GM12865 (cell line): ENCODE measurements around the gene SPATA31C1.

Experiments used
- DNase-seq: peaks from one replicate; pipeline ENCODE4 v3.0.0; 2010; ENCODE audit warnings: low read depth
- H3K4me3 ChIP-seq: 2 replicates; pipeline ENCODE4 v1.5.1; 2011; ENCODE audit warnings: mild to moderate bottlenecking, low read depth, low read length, control low read depth
- TF ChIP-seq, protein P1 (sequence below): IDR thresholded peaks from 2 replicates; pipeline ENCODE4 v1.5.1; 2011; ENCODE audit warnings: low read length, control low read depth, low read depth, inconsistent platforms; ENCODE audit not compliant: insufficient read depth; ENCODE audit errors: missing control alignments

Gene SPATA31C1

DNA sequence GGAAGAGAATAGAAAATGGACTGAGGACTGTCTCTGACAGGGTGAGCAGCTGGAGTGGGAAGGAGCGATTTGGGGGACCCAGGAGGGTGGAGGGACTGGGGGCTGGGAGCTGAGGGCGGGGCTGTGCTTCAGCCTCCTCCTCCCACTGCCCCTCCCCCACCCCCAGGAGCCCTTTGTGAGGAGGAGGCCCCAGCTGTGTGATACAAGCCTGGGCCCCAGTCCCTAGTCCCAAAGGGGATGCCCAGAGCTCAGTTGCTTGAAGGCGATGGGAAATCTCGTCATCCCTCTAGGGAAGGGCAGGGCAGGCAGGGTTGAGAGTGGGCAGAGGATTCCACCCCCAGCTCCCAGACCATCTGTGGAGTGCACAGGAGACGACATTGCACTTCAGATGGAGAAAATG is 35.1 kb upstream of the SPATA31C1 start, which contains the start of gene SPATA31E1:
SPATA31E1 (plus strand) TSS at position 251 of the 400 bp plus-strand sequence; CDS start at position 266, 15 bp downstream.
- TF ChIP-seq, protein P1, sequence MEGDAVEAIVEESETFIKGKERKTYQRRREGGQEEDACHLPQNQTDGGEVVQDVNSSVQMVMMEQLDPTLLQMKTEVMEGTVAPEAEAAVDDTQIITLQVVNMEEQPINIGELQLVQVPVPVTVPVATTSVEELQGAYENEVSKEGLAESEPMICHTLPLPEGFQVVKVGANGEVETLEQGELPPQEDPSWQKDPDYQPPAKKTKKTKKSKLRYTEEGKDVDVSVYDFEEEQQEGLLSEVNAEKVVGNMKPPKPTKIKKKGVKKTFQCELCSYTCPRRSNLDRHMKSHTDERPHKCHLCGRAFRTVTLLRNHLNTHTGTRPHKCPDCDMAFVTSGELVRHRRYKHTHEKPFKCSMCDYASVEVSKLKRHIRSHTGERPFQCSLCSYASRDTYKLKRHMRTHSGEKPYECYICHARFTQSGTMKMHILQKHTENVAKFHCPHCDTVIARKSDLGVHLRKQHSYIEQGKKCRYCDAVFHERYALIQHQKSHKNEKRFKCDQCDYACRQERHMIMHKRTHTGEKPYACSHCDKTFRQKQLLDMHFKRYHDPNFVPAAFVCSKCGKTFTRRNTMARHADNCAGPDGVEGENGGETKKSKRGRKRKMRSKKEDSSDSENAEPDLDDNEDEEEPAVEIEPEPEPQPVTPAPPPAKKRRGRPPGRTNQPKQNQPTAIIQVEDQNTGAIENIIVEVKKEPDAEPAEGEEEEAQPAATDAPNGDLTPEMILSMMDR, result no peak
- no peak for DNase-seq
- no peak within 1 kb of the TSS for H3K4me3 ChIP-seq

DNA sequence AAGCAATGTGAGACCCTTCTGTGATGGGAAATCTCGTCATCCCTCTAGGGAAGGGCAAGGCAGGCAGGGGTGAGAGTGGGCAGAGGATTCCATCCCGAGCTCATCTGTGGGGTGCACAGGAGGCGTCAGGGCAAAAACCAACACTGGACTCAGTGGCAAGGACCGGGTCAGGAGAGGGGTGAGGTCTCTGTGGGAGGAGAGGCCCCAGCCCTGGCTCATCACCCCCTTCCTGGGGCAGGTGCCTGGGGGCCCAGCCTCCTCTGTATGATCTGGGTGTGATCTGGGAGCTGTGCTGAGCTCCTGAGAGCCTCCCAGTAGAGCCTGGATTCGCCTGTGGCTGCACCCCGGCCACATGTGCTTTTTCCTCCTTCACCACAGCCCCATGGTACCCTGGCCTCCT is 34.5 kb upstream of the SPATA31C1 start:
- DNase-seq, result no peak
- TF ChIP-seq, protein P1, result no peak
- H3K4me3 ChIP-seq, result no peak overlapping the region

DNA sequence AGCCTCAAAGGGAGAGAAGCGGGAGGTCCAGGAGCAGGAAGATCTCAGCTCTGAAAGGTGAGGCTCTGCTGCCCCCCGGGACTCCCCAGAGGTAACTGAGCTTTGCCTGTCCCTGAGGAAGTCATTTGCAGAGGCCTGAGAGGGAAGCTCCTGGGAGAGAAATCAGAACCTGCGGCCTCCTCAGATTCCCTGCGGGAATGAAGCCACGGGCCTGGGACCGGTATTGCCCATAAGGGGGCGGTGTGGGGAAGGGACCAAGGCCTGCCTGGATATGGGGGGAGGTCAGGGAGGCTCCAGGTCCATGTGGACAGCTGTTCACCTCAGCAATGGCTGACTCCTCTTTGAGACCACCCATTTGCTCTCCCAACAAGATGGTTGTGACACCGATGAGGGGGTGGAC is 33.8 kb upstream of the SPATA31C1 start:
- no peak overlapping the region for H3K4me3 ChIP-seq
- TF ChIP-seq, protein P1, result no peak
- DNase-seq, result no peak

DNA sequence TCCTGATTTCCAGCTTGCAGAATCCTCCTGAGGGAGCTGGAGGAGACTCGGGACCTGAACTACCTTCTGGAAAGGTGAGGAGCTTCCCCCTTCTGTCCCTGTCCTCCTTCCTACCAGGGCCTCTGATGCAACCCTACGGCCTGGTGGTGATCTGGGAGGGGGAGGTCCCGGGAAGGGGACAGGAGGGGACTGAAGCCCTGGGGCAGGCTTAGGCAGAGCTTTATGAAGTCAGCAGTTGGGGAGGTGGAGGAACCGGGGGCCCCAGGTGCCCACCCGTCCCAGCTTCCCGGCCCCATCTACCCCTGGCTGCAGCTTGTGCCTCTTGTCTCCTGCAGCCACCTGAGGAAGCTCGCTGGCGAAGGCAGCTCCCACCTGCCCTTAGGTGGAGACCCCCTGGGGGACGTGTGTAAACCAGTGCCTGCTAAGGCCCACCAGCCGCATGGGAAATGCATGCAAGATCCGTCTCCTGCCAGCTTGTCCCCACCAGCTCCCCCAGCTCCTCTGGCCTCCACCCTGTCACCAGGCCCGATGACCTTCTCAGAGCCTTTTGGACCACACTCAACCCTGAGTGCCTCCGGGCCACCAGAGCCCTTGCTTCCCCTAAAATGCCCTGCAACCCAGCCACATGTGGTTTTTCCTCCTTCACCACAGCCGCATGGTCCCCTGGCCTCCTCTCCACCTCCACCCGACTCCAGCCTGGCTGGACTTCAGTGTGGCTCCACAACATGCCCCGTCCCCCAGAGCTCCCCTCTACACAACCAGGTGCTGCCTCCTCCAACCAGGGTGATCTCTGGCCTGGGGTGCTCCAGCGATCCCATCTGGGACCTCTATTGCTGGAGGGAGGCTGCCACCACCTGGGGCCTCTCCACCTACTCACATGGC is 32.9 kb upstream of the SPATA31C1 start:
- no peak overlapping the region for H3K4me3 ChIP-seq
- TF ChIP-seq, protein P1, result no peak
- DNase-seq, result no peak

DNA sequence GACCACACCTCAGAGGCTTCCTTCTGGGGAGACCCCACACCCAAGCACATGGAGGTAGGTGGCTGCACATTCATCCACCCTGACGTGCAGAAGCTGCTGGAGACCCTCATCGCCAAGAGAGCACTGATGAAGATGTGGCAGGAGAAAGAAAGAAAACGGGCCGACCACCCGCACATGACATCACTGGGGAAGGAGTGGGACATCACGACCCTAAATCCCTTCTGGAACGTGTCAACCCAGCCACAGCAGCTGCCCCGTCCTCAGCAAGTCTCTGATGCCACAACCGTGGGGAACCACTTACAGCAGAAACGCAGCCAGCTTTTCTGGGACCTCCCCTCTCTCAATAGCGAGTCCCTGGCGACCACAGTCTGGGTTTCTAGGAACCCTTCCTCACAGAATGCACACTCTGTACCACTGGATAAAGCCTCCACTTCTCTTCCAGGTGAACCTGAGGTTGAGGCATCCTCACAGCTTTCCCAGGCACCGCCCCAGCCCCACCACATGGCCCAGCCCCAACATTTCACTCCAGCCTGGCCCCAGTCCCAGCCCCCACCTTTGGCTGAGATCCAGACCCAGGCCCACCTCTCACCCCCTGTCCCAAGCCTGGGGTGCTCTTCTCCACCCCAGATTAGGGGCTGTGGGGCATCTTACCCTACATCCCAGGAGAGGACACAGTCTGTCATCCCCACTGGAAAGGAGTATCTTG is 32.1 kb upstream of the SPATA31C1 start:
- no peak for DNase-seq
- TF ChIP-seq, protein P1, result no peak
- no peak overlapping the region for H3K4me3 ChIP-seq

DNA sequence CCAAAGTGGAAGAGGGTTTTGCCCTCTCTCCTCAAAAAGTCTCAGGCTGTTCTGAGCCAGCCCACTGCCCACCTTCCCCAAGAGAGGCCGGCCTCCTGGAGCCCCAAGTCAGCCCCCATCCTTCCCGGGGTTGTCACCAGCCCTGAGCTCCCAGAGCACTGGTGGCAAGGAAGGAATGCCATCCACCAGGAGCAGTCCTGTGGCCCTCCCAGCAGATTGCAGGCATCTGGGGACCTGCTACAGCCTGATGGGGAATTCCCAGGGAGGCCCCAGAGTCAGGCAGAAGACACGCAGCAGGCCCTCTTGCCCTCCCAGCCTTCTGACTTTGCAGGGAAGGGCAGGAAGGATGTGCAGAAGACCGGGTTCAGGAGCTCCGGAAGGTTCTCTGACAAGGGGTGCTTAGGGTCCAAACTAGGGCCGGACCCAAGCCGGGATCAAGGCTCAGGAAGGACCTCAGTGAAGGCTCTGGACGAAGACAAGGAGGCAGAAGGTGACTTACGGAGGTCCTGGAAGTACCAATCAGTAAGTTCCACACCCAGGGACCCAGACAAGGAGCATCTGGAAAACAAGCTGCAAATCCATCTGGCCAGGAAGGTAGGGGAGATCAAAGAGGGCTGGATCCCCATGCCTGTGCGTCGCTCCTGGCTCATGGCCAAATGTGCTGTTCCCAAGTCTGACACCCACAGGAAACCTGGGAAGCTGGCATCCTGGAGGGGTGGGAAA is 31.4 kb upstream of the SPATA31C1 start:
- TF ChIP-seq, protein P1, result no peak
- H3K4me3 ChIP-seq, result no peak overlapping the region
- no peak for DNase-seq
